PC-3 (cell line): Measurements from ENCODE around the gene ANGPT4. TPM values are rescaled to one million over a fixed set of nuclear protein-coding genes. Genes with fewer than 3 reads are reported as not detected.

ENCODE experiments used
- ATAC-seq: fragments of 200-7000 bp; cut with Tn5 transposase; 2 replicates; pipeline ENCODE4 v1.9.1; 2020; ENCODE audit warnings: mild to moderate bottlenecking, moderate library complexity
- BruUV-seq: library from RNA; stranded (reverse); fragments of 400-500 nt; replicated peaks from 2 replicates; lab custom pipeline; 2021; lab: Mats Ljungman, UMichigan
- CTCF ChIA-PET: fragments of 300-600 bp; sonication (Branson Sonifier 250); formaldehyde crosslinking; loops from one replicate; lab custom pipeline; 2022; ENCODE audit warnings: antibody characterized with exemption; lab: Charles Lee
- POLR2A ChIA-PET: fragments of 300-600 bp; sonication (Branson Sonifier 250); formaldehyde crosslinking; loops from one replicate; lab custom pipeline; 2022; ENCODE audit warnings: antibody characterized with exemption; ENCODE audit not compliant: unreplicated experiment; lab: Charles Lee
- DNase-seq: peaks from one replicate; pipeline ENCODE4 v3.0.0-alpha.2; 2015
- H2AFZ ChIP-seq: fragments of 300-600 bp; sonication (generic); 2 replicates; pipeline ENCODE4 v1.6.0; 2016; ENCODE audit warnings: antibody characterized with exemption, low read length
- H3F3A ChIP-seq: fragments of 300-600 bp; sonication (generic); one replicate; pipeline ENCODE4 v1.6.0; 2017; ENCODE audit warnings: antibody characterized with exemption, low read length, control low read depth, mild to moderate bottlenecking; ENCODE audit not compliant: unreplicated experiment
- H3K27ac ChIP-seq: fragments of 300-600 bp; sonication (generic); 2 replicates; pipeline ENCODE4 v1.5.1; 2016; ENCODE audit warnings: mild to moderate bottlenecking, low read length
- H3K27me3 ChIP-seq: fragments of 300-600 bp; sonication (generic); 2 replicates; pipeline ENCODE4 v1.6.1; 2016; ENCODE audit warnings: low read length, mixed read lengths
- H3K36me3 ChIP-seq: fragments of 300-600 bp; sonication (generic); 2 replicates; pipeline ENCODE4 v1.6.1; 2016; ENCODE audit warnings: low read depth, mixed run types, low read length, mixed read lengths
- H3K4me1 ChIP-seq: fragments of 300-600 bp; sonication (generic); 2 replicates; pipeline ENCODE4 v1.5.1; 2016; ENCODE audit warnings: low read length; ENCODE audit not compliant: insufficient read depth
- H3K4me2 ChIP-seq: fragments of 300-600 bp; sonication (generic); 2 replicates; pipeline ENCODE4 v1.6.0; 2016; ENCODE audit warnings: low read length
- H3K4me3 ChIP-seq: fragments of 300-600 bp; sonication (generic); 2 replicates; pipeline ENCODE4 v1.5.1; 2016; ENCODE audit warnings: mild to moderate bottlenecking, low read length, mixed read lengths
- H3K79me2 ChIP-seq: fragments of 300-600 bp; sonication (generic); 2 replicates; pipeline ENCODE4 v1.6.1; 2017; ENCODE audit warnings: low read length, mixed read lengths
- H3K9ac ChIP-seq: fragments of 300-600 bp; sonication (generic); 2 replicates; pipeline ENCODE4 v1.6.0; 2016; ENCODE audit warnings: mild to moderate bottlenecking, low read length
- H3K9me2 ChIP-seq: fragments of 300-600 bp; sonication (generic); replicated peaks from 2 replicates; pipeline ENCODE4 v1.6.1; 2016; ENCODE audit warnings: mixed run types, low read length, mixed read lengths
- H3K9me3 ChIP-seq: fragments of 300-600 bp; sonication (generic); 2 replicates; pipeline ENCODE4 v1.6.1; 2016; ENCODE audit warnings: low read length, mixed read lengths
- H4K20me1 ChIP-seq: fragments of 300-600 bp; sonication (generic); 2 replicates; pipeline ENCODE4 v1.6.1; 2016; ENCODE audit warnings: low read length, mixed read lengths
- CTCF ChIP-seq: fragments of 300-600 bp; sonication (generic); conservative IDR thresholded peaks from 2 replicates; pipeline ENCODE4 v1.5.1; 2017; ENCODE audit warnings: antibody characterized with exemption, low read depth, mild to moderate bottlenecking, low read length
- EZH2 ChIP-seq: fragments of 300-600 bp; sonication (generic); IDR thresholded peaks from one replicate; pipeline ENCODE4 v1.6.1; 2017; ENCODE audit warnings: antibody characterized with exemption, mild to moderate bottlenecking, low read length; ENCODE audit not compliant: unreplicated experiment
- EZH2phosphoT487 ChIP-seq: fragments of 300-600 bp; sonication (generic); IDR thresholded peaks from 2 replicates; pipeline ENCODE4 v1.6.1; 2018; ENCODE audit warnings: mild to moderate bottlenecking, antibody characterized with exemption, low read length, borderline replicate concordance
- intact Hi-C: fragments of 100-400 bp; cut with micrococcal nuclease; formaldehyde crosslinking; loops from 2 replicates; pipeline ENCODE4 v1.9.0; 2023
- total RNA-seq: library from RNA; depleted of rRNA; stranded (reverse); fragments of >200 nt; gene quantifications from 2 replicates; pipeline ENCODE4 v1.2.3, GENCODE V29; 2014

The ANGPT4 gene
- total RNA-seq, 1 experiment from 2014 or later: not detected

- Histone ChIP-seq H3K4me1 (no peaks in the 10 kb centered on the region), H3K79me2 (no peaks in the 10 kb centered on the region), H3K27me3 (no peaks in the 10 kb centered on the region), H3K9me3 (no peaks in the 10 kb centered on the region), H3K9ac (no peak overlapping the region), H3K27ac (no peak overlapping the region), H3K4me3 (no peak overlapping the region), H3F3A (no peaks in the 10 kb centered on the region), H4K20me1 (no peaks in the 10 kb centered on the region), H3K36me3 (no peaks in the 10 kb centered on the region), H2AFZ (no peak overlapping the region), H3K9me2 (no peaks in the 10 kb centered on the region), H3K4me2 (no peak overlapping the region)
- DNase-seq: no peak
- ChIA-PET CTCF (interaction anchor here (0.6 kb wide), 1 partner anchor 46 kb away, joined by 3 read pairs; no protein-coding TSS in a partner anchor), POLR2A (no interaction called here)
- ATAC-seq: no peak
- intact Hi-C loops: no loop called here
- BruUV-seq: no TSS peak
- no peak for TF ChIP-seq EZH2
- no peak for TF ChIP-seq CTCF
- no peak for TF ChIP-seq EZH2phosphoT487
Observed at GRCh38 chr20:826695-827323, 89.3 kb downstream of the ANGPT4 start.

DNA sequence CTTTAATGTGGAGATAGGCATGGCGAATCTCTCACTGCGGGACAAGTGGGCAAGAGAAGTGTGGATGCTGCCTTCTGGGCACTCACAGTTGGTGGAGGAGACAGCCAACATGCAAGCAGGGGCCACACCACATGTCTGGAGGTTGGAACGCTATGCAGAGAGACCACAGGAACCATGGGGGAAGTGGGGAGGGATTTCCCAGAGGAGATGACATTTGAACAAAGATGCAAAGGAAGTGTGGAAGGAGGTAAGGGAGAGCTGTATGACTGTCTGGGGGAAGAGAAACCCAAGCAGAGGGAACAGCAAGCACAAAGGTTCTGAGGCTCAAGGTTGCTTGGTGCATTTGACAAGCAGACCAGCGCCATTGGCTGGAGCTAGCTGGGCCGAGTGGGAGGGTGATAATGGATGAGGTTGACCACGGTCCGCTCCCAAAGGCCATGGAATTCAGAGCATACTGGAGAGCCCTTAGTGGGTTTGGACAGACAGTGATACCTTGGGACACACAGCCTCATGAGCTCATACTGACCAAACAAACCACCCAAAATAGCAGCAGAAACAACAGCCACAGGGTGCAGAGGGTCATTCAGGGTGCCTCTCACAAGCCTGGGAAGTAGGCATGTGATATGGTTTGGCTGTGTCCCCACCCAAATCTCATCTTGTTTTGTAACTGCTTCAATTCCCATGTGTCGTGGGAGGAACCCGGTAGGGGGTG lies 90.3 kb downstream of the ANGPT4 start:
- no peak for ATAC-seq
- H3K9me2 ChIP-seq: no peaks in the 10 kb centered on the region
- CTCF ChIA-PET: no interaction called here
- no peaks in the 10 kb centered on the region for H3K36me3 ChIP-seq
- H3K27me3 ChIP-seq: no peaks in the 10 kb centered on the region
- POLR2A ChIA-PET: no interaction called here
- H3K4me2 ChIP-seq: no peak overlapping the region
- no peaks in the 10 kb centered on the region for H3K4me1 ChIP-seq
- no peak overlapping the region for H2AFZ ChIP-seq
- DNase-seq: no peak
- H3K9ac ChIP-seq: no peak overlapping the region
- H3K9me3 ChIP-seq: no peaks in the 10 kb centered on the region
- no peaks in the 10 kb centered on the region for H4K20me1 ChIP-seq
- no TSS peak for BruUV-seq
- TF ChIP-seq EZH2phosphoT487 (no peak), EZH2 (no peak), CTCF (no peak)
- no peak overlapping the region for H3K27ac ChIP-seq
- H3K79me2 ChIP-seq: no peaks in the 10 kb centered on the region
- H3K4me3 ChIP-seq: no peak overlapping the region
- intact Hi-C loops: no loop called here
- no peaks in the 10 kb centered on the region for H3F3A ChIP-seq

DNA sequence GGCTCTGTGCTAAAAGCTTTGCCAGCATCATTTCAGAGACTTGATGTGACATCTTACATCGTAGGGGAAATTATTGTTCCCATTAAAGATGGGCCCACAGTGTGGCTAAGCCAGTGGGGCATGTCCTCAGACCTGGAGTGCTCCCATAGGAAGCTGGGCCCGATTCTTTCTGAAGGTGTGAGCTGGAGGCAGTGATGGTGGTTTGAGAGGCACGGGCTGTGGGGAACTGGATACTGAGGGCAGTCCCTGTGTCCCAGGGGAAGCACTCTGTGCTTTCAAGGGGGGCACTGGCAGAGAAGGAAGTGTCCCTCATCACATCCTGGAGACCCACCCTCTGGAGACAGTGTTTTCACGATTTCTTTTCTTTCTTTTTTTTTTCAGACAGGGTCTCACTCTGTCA lies 91.2 kb downstream of the ANGPT4 start:
- Histone ChIP-seq H3K9me2 (no peaks in the 10 kb centered on the region), H3K9me3 (no peaks in the 10 kb centered on the region), H3K9ac (no peak overlapping the region), H3K36me3 (no peaks in the 10 kb centered on the region), H3K79me2 (no peaks in the 10 kb centered on the region), H3K4me3 (no peak overlapping the region), H3K27ac (no peak overlapping the region), H4K20me1 (no peaks in the 10 kb centered on the region), H3K27me3 (no peaks in the 10 kb centered on the region), H3K4me2 (no peak overlapping the region), H3K4me1 (no peaks in the 10 kb centered on the region), H3F3A (no peaks in the 10 kb centered on the region), H2AFZ (no peak overlapping the region)
- DNase-seq (no peak), ATAC-seq (no peak)
- no TSS peak for BruUV-seq
- ChIA-PET POLR2A (no interaction called here), CTCF (no interaction called here)
- intact Hi-C loops: no loop called here
- TF ChIP-seq EZH2 (no peak), CTCF (no peak), EZH2phosphoT487 (no peak)
